HG03354 (cell line): ENCODE results near the gene MEN1.
"Not testable (repeated sequence)": the region's sequence is repeated elsewhere in the genome, so short reads cannot be mapped to it uniquely, and the experiment has no call there.

Experiments
- ATAC-seq: cut with Tn5 transposase; IDR thresholded peaks from one replicate; pipeline ENCODE4 v1.9.1; 2021; ENCODE audit warnings: mild to moderate bottlenecking; ENCODE audit not compliant: unreplicated experiment, poor library complexity, severe bottlenecking

The MEN1 gene

DNA sequence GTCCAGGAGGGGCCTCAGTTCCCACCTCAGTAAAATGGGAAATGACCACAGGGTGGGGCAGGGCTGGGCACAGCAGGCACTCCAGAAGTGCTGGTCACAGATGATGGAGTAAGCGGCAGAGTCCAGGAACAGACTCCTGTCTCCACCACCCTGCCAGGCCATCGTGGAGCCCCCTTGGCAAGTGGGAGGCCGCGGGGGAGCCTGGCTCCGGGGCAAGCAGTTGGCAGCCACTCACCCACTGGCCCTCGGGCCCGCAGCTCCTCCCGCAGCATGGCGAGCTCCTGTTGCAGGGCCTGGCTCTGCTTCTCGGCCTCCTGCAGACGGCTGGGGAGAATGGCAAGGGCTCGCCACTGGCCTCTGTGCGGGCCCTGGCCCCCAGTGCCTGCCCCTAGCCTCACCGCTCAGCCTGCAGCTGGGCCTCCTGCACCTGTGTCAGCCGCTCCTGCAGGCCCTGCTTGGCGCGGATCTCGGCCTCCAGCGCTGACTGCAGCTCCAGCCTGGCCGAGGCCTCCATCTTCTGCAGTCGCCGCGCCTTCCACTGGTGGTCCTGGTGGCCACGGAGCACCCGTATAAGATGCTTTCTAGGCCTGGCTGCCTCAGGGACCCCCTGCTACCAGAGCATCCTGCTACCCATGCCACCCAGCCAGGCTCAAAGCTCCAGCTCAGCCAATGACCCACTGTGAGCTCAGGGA, 23.8 kb upstream of the MEN1 start:
- no peak for ATAC-seq

DNA sequence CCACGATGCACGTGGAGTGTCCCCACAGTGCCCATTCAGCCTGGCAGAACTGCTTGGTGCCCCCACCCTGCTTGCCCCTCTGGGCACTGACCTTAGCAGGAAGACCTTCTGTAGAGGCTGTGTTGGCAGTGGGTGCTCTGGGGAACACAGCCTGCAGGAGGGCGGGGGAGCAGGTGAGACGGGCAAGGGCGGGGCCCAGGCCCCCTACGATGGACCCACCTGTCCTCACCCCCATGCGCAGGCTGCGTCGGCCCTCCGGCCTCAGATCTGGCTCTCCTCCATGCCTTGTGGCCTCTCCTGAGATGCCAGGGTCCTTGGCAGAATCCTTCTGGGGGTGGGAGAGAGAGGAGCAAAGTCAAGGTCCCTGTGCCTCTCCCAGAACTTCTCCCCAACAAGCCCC, 23.2 kb upstream of the MEN1 start:
- ATAC-seq: no peak

DNA sequence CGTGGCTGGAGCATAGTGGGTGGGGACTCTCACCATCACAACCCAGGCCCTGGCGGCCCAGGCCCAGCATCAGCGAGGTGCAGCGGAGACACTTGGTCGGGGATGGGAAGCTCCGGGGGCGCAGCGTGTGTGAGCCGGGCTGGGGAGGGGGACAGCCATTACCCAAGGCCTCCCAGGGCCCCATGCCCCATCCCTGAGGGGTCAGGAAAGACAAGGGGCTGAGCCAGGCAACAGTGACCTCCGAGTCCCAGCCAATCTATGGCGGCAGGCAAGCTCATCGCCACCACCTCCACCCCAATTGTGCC, 22.8 kb upstream of the MEN1 start:
- no peak for ATAC-seq

DNA sequence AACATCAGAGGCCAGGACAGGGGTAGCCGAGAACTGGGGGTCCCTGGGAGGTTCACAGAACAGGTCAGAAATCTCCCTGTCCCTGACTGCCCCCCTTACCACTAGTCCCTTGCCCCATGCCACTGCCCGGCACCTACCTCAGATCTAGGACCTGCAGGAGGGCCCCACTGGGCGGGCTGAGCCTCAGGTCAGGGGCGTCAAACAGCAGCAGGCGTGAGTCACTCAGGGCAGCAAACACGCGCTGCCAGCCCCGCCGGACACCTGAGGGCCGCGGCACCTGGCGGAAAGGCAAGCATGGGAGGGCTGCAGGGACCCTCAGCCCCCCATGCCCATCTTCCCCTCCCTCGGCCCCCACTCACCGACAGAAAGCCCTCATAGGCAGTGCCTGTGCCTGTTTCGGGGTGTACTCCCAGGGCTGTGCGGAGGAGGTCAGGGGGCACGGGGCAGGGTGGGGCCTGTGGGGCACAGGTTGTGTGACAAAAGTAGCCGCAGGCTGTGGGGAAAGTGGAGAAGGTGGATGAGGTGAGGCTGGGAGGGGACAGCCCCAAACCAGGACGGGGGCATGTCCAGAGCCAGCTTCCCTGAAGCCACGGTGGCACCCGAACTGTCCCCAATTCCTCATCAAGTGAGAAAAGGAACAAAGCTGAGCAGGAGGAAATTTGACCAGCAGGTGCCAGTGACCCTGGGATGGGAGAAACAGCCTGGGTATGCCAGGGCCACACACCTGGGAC, 22.3 kb upstream of the MEN1 start:
- ATAC-seq: no peak

DNA sequence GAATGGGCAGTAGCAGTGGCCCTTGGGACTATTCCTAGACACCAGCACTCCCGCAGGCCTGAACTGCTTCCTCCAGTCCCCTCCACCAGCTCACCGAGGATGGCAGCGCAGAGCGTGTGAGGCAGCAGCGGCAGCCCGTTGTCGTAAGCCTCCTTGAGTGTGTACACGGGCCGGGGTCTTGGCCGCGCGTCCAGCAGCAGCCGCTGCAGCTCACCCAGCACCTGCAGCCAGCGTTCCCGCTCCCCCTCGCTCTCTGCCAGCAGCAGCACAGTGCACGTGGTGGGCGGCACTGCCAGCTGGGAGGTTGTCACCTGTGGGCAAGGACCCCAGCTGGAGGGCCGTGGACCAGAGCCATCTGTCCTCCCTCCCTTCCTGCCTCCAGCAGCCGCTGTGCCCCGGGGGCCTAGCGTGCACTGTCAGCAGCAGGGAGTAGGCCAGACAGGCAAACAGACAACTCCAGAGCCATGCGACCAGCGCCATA, 21.1 kb upstream of the MEN1 start:
- ATAC-seq: no peak

DNA sequence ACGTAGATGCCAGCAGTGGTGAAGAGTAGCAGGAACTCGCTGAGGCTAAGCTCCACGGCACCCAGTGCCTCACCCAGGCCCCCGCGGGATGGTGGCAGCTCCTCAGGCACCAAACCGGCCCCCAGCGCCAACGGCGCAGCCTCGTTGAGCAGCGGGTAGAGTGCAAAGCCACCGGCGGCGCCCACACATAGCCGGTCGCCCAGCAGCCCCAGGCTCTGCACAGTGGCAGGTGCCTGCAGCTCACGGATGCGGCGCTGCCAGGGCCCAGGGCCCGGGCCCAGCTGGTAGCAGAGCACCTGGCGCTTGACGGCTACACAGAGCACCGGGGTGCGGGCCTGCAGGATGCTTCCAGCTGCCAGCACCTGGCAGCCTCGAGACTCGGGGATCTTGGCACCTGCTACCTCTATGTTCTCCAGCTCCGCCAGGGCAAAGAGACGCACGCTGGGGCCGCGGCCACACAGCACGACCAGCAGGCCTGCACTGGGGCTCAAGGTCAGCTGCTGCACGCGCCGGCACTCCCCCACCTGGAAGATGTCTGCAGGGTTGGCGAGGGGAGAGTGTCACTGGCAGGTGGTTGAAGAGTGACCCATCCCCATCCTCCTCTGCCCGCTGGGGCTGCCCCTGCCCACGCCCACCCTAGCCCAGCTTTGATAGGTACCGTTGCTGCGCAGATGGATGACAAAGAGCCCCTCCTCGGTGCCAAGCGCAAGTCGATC, 19.3 kb upstream of the MEN1 start:
- ATAC-seq: no peak

DNA sequence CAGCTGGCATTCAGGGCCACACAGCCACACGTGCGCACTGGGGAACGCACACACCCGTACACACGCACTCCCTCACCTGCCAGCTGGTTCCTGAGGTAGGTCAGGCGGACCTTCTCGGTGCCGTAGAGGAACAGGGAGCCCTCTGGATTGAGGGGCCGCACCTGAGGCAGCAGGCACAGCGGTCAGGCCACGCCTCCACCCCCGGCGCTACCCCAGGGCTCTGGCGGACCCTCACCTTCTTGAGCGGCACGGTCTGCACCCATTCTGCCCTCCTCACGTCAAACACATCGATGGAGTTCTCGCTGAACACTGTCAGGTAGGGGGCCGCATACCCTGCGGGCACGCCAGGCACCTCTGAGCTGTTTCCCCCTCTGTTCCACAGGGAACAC, 17.1 kb upstream of the MEN1 start:
- ATAC-seq: no peak

DNA sequence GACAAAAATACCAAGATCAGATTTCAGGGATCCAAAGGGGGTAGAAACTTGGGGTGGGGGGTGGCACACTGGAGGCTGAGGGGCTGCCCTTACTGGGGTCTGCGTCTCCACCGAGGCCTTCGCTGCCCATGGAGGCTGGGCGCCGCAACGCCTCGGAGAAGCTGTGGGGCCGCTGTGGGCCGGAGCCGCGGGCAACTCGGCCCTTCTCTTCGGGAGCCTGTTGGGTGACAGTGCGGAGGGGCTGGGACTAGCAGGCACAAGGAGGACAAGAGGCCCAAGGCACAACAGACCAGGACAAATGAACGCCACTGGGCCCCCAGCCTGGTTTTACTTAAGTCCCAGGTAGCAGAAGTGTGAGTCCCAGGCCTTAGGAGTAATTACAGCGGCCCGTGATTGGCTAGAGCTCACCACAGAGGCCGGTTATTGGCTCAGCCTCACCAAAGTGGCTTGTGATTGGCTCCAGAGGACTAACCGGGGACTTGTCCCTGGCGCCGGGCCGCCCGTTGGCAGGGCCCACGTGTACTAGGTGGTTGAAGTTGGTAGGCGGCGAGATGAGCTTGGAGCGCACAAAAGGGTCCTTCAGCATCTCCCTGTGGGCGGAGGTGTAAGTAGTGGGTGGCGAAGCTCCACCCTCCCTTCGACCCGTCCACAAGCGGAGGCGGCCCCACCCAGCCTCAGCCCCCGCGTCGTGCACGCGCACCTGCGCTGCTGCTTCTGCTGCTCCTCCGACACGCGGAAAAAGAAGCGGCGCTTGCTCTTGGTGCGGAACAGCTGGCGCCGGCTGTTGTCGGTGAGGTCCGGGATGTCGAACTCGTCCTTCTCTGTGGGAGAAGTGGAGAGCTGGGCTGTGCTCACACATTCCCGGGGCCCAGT, 16.5 kb upstream of the MEN1 start:
- no peak for ATAC-seq

DNA sequence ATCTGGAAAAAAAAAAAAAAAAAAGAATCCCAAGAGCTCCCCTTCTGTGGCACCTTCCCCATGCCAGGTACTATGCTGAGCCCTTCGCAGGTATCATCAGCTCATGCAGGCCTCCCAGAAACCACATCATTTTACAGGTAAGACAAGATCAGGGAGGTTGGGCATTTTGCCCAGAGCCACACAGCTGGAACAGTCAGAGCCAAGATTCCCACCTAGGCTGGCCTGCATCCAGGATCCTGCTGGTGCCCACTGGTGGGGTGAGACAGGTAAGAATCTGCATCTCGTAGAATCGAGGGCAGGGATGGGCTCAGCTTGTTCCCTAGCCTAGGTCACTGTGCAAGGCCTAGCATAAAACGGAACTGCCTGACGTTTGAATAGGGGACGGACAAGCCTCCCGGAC, 15.7 kb upstream of the MEN1 start:
- ATAC-seq: no peak

DNA sequence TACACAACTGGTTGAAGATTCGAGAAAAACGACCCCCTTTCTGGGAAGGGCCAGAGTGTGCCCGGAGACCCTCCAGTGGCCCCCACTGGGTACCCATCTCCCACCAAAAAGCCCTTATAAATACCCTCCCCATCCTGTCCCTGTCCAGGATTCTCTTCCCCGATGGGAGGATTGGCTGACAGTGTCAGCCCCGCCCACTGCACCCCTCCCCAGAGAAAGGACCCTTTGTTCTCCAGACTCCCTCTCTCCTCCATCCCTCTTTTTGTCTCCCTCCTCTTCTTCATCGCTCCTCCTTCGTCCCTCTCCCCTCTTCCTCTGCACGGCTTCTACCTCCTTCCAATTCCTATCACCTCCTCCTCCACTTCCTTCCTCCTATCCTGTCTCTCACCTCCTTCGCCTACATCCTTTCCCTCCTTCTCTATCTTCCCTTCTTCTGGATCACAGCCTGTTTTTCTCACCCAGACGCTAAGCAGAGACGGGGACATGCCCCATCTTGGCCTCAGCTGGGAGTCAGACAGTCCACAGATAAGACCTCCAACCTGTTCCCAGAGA, 13.3 kb upstream of the MEN1 start:
- no peak for ATAC-seq

DNA sequence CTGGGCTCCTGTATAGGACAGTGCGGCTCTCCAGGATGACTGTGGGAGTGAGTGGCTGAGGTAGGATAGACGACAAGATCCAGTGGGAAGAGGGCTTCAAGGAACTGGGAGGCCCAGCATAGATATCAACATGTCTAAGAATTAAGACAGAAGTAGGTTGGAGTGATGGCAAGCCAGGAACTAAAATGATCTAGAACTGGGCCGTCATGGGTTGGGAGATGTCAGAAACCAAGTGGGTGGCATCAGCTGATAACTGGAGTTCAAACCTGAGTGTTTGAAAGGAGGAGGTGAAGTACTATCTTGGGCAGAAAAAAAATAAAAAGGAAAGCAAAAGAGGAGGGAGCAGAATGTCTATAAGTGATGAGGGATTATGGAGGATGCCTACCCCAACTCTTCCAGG, 7.1 kb upstream of the MEN1 start:
- no peak for ATAC-seq

DNA sequence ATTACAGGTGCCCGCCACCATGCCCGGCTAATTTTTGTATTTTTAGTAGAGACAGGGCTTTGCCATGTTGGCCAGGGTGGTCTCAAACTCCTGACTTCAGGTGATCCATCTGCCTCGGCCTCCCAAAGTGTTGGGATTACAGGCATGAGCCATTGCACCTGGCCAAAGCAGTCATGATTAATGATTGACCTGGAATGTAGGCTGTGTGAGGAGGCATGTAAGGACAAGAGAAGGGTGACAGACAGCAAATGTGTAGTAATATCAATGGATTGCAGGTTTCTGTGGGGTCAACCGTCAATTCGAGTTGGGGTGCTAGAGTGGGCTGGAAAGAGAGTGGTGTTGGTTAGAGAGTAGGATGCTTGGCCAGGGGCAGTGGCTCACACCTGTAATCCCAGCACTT, 5.1 kb upstream of the MEN1 start:
- not testable (repeated sequence) for ATAC-seq

DNA sequence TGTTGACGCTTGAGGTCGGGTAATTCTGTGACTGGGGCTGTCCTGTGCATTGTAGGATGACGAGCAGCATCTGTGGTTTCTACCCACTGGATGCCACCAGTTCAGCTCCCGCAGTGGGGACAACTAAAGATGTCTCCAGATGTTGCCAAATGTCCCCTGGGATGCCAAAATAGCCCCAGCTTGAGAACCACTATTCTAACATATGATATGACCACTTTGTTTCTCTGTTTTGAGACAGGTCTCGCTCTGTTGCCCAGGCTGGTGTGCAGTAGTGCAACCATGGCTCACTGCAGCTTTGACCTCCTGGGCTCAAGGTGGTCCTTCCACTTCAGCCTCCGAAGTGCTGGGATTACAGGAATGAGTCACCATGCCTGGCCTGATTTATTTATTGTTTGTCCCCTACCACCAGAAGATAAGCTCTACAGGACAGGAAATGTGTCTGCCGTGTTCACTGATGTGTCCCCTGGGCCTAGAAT, 4.4 kb upstream of the MEN1 start:
- ATAC-seq: peak; percentile 61

DNA sequence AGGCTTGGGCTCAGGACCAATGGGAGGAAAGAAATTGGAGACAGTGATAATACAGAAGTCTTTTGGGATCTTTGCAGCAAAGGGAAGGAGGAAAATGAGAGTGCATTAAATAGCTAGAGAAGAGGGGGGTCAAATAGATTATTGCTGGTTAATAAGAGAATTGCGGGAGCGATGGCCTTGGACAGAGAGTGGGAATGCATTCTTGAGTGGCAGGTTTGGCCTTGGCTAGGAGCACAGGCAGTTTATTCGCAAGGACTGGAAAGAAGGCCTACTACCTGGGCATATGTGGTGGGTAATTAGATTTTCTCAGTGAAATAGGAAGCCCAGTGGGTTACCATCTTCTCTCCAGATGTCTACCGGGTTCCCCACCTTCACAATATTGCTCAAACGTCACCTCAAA, 3.5 kb upstream of the MEN1 start:
- no peak for ATAC-seq

DNA sequence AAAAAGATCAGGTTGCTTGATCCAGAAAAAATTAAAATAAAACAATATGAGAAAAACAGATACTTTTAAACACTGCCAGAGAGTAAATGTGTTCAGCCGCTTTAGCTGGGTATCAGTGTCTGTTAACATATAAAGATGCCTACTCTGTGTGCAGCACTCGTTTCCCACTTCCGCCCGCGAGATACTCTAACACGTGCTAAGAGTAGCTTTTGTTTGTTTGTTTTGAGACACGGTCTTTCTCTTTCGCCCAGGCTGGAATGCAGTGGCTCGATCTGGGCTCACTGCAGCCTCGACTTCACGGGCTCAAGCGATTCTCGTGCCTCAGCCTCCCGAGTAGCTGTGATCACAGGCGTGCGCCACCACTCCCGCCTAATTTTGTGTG, 531 bp upstream of the MEN1 start:
- ATAC-seq: peak; percentile 18

DNA sequence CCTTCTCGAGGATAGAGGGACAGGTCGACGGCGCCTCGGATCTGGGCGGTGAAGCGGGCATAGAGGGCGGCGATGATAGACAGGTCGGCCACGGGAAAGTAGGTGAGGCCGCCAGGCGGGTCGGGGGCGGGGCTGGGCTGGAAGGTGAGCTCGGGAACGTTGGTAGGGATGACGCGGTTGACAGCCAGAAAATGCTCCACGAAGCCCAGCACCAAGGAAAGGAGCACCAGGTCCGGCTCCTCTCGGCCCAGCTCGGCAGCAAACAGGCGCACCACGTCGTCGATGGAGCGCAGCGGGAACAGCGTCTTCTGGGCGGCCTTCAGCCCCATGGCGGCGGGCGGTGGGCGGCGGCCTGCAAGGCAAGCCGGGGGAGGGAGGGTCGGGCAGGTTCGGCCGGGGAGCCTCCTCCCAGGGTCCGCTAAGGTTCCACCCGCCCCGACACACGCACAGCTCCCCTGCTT, 540 bp downstream of the MEN1 start:
- no peak for ATAC-seq

DNA sequence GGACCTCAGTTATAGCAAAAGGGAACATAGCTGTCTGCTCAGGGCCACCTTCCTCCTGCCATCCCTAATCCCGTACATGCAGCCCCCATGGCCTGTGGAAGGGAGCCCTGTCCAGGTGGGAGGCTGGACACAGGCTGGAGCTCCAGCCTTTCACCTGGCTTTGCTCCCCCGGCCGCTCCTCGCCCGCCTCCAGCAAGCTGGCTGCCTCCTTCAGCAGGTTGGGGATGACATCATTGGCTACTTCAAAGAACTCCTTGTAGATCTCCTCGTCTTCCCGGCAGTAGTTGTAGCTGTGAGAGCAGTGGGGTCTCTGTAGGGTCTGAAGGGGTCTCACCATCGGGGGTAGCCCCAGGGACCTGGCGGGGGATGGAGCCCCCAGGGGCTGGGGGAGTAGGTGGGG, 4.9 kb downstream of the MEN1 start:
- ATAC-seq: no peak

DNA sequence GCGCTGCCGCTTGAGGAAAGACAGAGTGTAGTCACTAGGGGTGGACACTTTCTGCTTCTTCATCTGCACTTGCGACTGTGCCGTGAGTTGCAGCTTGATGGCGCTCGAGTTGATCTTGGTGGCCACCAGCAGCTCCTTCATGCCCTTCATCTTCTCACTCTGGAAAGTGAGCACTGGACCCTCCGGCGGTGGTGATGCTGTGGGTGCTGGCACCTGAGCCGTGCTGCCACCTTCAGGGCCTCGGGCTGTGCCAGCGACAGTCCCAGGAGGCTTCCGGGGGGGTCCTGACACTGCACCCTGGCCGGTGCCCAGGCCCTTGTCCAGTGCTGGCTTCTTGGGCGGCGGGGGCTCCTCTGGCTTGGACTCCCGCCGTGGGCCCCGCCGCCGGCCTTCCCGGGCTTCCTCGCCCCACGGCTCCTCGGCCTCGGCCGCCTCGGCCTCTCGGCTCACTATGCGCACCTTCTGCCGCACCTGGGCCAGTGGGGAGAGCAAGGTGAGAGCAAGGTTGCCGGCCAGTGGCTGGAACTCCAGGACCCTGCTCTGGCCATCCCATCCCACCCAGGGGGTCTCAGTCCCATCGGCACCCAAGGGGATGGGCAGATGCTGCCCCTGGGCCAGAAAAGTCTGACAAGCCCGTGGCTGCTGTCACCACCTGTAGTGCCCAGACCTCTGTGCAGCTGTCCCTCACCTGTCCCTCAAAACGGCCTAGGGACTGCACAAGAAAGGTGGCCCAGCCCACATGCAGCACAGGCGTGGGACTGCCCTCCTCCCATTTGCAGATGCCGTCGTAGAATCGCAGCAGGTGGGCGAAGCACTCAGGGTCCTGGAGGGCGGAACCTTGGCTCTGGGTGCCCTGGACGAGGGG, 5.8 kb downstream of the MEN1 start:
- ATAC-seq: no peak

DNA sequence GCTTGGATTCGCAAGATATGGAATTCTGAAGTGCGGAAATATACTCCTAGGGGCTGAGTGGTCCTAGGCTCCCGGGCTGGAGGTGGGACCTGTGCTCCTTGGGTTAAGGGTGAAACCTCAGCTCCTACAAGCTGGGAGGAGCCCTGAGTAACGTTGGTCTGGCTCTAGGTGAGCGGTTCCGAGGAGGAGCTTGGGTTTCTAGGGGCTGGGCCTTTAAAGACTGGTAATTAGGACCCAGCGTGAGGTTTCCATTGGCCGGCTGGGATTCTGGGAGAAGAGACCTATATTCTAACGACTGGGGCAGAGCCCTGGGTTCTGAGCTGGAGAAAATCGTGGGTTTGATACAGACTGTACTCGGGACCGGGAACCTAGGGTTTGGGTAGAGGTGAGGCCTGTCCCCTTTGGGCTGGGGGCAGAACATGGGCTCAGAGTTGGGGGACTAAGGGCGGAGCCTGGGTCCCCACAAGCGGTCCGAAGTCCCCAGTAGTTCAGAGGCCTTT, 6.5 kb downstream of the MEN1 start:
- no peak for ATAC-seq
